Ascending aorta (tissue), 2 donors: Measurements from ENCODE around the gene UTP3. TPM values are rescaled to one million over a fixed set of nuclear protein-coding genes. Genes with fewer than 3 reads are reported as not detected.
"Not testable (repeated sequence)": the region's sequence is repeated elsewhere in the genome, so short reads cannot be mapped to it uniquely, and the experiment has no call there.

Experiments used
- DNase-seq, 2 donors: peaks; one replicate each; pipeline ENCODE4 v3.0.0-alpha.2; 2019; ENCODE audit warnings: low spot score in 2 of 2
- H3K27ac ChIP-seq, 2 donors: fragments of 200-600 bp; sonication (generic); one replicate each; pipeline ENCODE4 v1.5.1; 2016 to 2017; ENCODE audit warnings: mild to moderate bottlenecking in 1 of 2
- H3K27me3 ChIP-seq: fragments of 200-600 bp; sonication (generic); one replicate; pipeline ENCODE4 v1.5.1; 2017
- H3K36me3 ChIP-seq, 2 donors: fragments of 200-600 bp; sonication (generic); one replicate each; pipeline ENCODE4 v1.5.1; 2016
- H3K4me1 ChIP-seq, 2 donors: fragments of 200-600 bp; sonication (generic); one replicate each; pipeline ENCODE4 v1.5.1; 2016 to 2017; ENCODE audit warnings: mild to moderate bottlenecking in 1 of 2
- H3K4me3 ChIP-seq, 2 donors: fragments of 200-600 bp; sonication (generic); one replicate each; pipeline ENCODE4 v1.5.1; 2016 to 2017; ENCODE audit warnings: mild to moderate bottlenecking in 1 of 2
- H3K9me3 ChIP-seq, 2 donors: fragments of 200-600 bp; sonication (generic); one replicate each; pipeline ENCODE4 v1.5.1; 2016
- CTCF ChIP-seq, 3 experiments: fragments of 200-600 bp in 2 of 3; fragments of 450-650 bp in 1 of 3; sonication (generic) in 2 of 3; IDR thresholded peaks; one replicate each; pipeline ENCODE4 v1.5.1; 2016 to 2019; ENCODE audit warnings: antibody characterized with exemption in 3 of 3, mild to moderate bottlenecking in 1 of 3, moderate library complexity in 1 of 3
- intact Hi-C: fragments of 100-400 bp; cut with DNase I; formaldehyde crosslinking; loops from one replicate; pipeline ENCODE4 v1.15.1; 2023
- total RNA-seq: library from RNA; depleted of rRNA; stranded (reverse); fragments of >200 nt; gene quantifications from one replicate; pipeline ENCODE4 v1.1.0, GENCODE V29; 2016

The UTP3 gene
- total RNA-seq, 1 donor from 2014 or later, result 3.2 TPM

GRCh38 chr4:70657326-70657725, 31.0 kb upstream of the UTP3 start:
- intact Hi-C loops, result no loop called here

GRCh38 chr4:70658418-70658817, 29.9 kb upstream of the UTP3 start:
- Histone ChIP-seq H3K36me3 (no peaks in the 10 kb centered on the region), H3K27ac (no peak overlapping the region), H3K9me3 (no peaks in the 10 kb centered on the region), H3K4me3 (no peak overlapping the region), H3K4me1 (no peaks in the 10 kb centered on the region), H3K27me3 (no peaks in the 10 kb centered on the region)
- DNase-seq, result no peak
- intact Hi-C loops, result no loop called here
- no peak for TF ChIP-seq CTCF (IDR thresholded peaks at IDR 0.05)

More at GRCh38 chr4:70657326-70657725, 31.0 kb upstream of the UTP3 start:
- H3K36me3 ChIP-seq, result no peaks in the 10 kb centered on the region
- H3K27me3 ChIP-seq, result no peaks in the 10 kb centered on the region
- no peak for TF ChIP-seq CTCF (IDR thresholded peaks at IDR 0.05)
- no peaks in the 10 kb centered on the region for H3K9me3 ChIP-seq
- no peak overlapping the region for H3K4me3 ChIP-seq
- no peaks in the 10 kb centered on the region for H3K4me1 ChIP-seq
- no peak overlapping the region for H3K27ac ChIP-seq
- no peak for DNase-seq

GRCh38 chr4:70660106-70660505, 28.2 kb upstream of the UTP3 start:
- DNase-seq, result no peak
- Histone ChIP-seq H3K4me3 (no peak overlapping the region), H3K27me3 (no peaks in the 10 kb centered on the region), H3K36me3 (no peaks in the 10 kb centered on the region), H3K27ac (no peak overlapping the region), H3K4me1 (no peaks in the 10 kb centered on the region), H3K9me3 (no peaks in the 10 kb centered on the region)
- intact Hi-C loops, result no loop called here
- TF ChIP-seq CTCF (IDR thresholded peaks at IDR 0.05), result no peak

- H3K27ac ChIP-seq, H3K4me3 ChIP-seq, H3K9me3 ChIP-seq, H3K4me1 ChIP-seq, intact Hi-C loops, DNase-seq, H3K36me3 ChIP-seq, H3K27me3 ChIP-seq: not testable (repeated sequence)
Measured at GRCh38 chr4:70661309-70661922, 26.9 kb upstream of the UTP3 start.

GRCh38 chr4:70666369-70666768, 22.0 kb upstream of the UTP3 start, which contains the start of gene JCHAIN:
TSS of gene JCHAIN (minus strand) at chr4:70666508. CDS start at chr4:70666490, 18 bp downstream.
- Histone ChIP-seq H3K9me3 (no peaks in the 10 kb centered on the region), H3K4me3 (no peak within 1 kb of the TSS), H3K27ac (no peak within 1 kb of the TSS), H3K4me1 (no peaks in the 10 kb centered on the region), H3K27me3 (no peaks in the 10 kb centered on the region), H3K36me3 (no peaks in the 10 kb centered on the region)
- no peak for DNase-seq
- intact Hi-C loops, result no loop called here
- TF ChIP-seq CTCF (IDR thresholded peaks at IDR 0.05), result no peak

- Histone ChIP-seq H3K36me3 (no peaks in the 10 kb centered on the region), H3K9me3 (no peaks in the 10 kb centered on the region), H3K27me3 (no peaks in the 10 kb centered on the region), H3K4me3 (no peak overlapping the region), H3K4me1 (no peaks in the 10 kb centered on the region), H3K27ac (no peak overlapping the region)
- no peak for TF ChIP-seq CTCF (IDR thresholded peaks at IDR 0.05)
- DNase-seq, result no peak
- intact Hi-C loops, result no loop called here
Measured at GRCh38 chr4:70667740-70668535, 20.4 kb upstream of the UTP3 start.
